GM21576 (cell line): ENCODE data around the gene RAB6D.
"Not testable (repeated sequence)": the region's sequence is repeated elsewhere in the genome, so short reads cannot be mapped to it uniquely, and the experiment has no call there.

Experiments used
- ATAC-seq: cut with Tn5 transposase; IDR thresholded peaks from one replicate; pipeline ENCODE4 v1.9.1; 2021; ENCODE audit warnings: mild to moderate bottlenecking, moderate library complexity; ENCODE audit not compliant: unreplicated experiment

Gene RAB6D

DNA sequence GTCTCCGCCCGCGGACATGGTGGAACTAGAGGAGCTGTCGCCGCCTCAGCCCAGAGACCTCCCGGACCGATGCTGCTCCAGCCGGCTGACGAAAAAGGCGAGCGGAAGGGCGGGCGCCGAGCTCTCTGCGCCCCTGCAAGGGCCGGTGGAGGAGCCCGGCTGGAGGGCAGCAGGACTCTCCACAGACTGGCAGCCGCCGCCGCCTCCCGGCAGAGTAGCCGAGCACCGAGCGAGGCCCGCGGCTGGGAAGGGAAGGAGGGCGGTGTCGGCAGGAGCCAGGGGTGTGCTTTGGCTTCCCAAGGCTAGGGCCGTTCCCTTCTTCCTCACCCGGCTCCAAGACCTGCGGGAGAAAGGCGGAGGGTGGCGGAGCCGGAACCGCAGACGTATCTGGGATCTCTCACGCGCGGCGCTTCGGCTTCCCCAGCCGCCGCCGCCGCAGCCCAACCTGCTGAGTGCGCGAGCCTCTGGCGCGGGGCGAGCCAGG lies at the start of gene RAB6D:
Gene RAB6D, minus strand, starts transcription at position 466 of the 484 bp plus-strand sequence. Its CDS starts 448 bp downstream, at position 18.
- not testable (repeated sequence) for ATAC-seq

GRCh38 chr2:131413148-131413747 lies 49.3 kb upstream of the RAB6D start:
- ATAC-seq = peak; percentile 67

- ATAC-seq = no peak
These were observed 46.2 kb upstream of the RAB6D start for GRCh38 chr2:131410173-131410572.

GRCh38 chr2:131408778-131409177 lies 44.8 kb upstream of the RAB6D start:
- ATAC-seq = no peak

DNA sequence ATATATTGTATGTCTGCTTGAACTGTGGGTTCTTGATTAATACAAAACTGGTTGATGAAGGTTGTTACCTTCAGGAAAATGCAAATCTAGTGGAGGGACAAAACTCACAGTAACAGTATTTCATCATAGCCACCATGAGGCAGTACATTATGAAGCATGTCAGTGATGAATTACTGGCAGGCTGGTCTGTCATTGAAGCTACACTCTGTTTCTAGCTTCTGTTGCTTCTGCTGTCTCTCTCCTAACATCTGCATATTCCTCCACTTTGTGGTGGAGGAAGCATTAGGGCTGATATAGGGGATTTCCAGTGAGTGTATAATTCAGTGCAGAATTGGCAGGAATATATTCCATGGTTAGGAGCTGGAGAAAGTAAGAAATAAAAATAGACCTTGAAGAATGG lies 44.2 kb upstream of the RAB6D start:
- no peak for ATAC-seq

DNA sequence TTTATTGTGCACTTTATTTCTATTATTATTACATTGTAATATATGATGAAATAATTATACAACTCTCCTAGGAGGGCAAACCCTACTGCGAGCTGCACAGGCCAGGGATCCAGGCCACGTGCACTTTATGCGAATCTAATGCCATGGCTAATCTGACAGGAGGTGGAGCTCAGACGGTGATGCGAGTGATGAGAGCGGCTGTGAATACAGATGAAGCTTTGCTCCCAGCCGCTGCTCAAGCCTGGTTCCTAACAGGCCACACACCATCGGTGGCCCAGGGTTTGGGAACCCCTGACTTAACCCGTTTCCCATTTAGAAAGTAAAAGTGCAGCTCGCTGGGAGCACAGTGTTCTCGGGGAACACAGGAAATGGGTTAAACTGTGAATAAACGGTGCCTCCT lies 40.8 kb upstream of the RAB6D start:
- no peak for ATAC-seq

- ATAC-seq = no peak
These were observed 38.5 kb upstream of the RAB6D start for GRCh38 chr2:131402320-131403039.

DNA sequence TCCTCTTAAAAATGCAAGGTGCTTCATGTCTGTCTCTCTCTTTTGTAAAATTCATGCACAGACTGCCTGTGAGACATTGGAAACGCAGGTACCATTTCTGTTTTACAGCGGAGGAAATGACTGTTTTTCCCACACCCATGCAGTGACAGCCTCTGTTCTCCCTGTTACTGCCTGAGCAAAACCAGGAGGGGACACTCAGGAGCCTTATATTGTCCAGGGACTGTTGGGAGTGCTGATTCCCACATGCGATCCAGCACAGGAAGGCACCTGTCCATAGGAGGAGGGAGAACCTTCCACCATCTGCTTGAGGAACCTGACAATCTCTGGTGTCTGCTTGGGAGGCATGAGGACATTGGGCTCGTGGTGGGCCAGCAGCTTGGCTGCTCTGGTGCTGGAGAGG lies 36.9 kb upstream of the RAB6D start:
- ATAC-seq = no peak

GRCh38 chr2:131400441-131400840 lies 36.5 kb upstream of the RAB6D start:
- not testable (repeated sequence) for ATAC-seq

GRCh38 chr2:131396209-131396608 lies 32.2 kb upstream of the RAB6D start:
- not testable (repeated sequence) for ATAC-seq

DNA sequence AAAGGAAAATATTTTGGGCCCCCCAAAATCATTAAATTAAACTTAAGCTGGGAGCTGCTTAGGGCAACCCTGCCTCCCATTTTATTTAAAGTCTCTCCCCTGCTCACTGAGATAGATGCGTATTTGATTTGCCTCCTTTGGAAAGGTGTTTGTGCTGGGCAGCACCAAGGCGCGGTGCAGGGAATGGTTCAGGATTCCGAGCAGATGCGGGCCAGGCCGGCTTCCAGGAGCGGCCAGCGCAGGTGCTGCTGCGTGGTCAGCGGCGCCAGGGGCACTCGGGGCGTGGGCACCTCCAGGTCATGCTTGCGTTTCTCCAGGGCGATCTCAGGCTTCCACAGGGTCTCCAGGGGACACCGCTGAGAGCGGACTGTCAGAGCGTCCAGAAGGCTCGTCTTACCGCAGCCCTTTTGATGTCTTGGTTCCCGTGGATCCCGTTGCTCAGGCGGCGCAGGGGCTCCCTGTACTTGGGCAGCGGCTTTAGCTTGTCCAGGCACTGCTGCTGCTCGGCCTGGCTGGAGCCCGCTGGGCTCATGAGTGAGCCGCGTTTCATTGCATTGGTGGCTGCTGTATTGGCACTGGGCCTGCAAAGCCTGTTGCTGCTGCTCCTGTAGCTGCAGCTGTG lies 31.2 kb upstream of the RAB6D start:
- not testable (repeated sequence) for ATAC-seq

GRCh38 chr2:131394147-131394931 lies 30.4 kb upstream of the RAB6D start:
- ATAC-seq = no peak

DNA sequence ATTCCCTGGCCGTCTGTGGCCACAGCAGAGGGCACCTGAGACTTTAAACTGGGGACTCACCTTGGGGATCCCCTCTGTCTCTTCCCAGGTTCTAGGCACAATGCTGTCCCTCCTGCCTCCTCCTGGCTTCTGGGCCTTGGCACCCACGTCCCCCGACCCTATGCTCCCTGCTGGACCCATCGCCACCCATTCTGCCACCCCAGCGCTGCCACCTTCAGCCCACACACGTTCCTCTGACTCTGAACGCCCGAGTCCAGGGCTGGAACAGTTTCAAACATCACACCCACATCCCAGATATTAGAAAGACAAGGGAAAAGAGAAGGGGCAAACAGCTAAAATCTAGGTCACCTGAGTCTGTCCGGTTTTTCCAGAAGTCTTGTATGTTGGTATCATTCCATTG lies 28.0 kb upstream of the RAB6D start:
- not testable (repeated sequence) for ATAC-seq

DNA sequence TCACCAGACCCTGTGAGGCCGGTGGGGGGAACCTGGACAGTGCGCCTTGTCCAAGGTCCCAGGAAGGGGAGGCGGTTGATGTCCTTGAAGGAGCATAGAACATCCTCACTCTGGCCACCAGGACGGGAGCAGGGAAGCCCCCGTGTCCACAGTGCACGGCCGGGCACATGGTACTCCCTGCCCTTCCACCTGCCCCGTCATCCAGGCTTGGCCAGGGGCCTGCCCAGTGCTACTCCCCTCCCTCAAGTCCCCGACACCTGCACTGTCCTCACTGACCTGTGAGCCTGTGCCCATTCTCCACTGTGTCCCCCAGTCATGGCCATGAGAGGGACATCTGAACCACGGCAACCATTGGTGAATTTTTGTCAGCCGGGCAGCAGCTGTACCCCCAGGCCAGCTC lies 27.5 kb upstream of the RAB6D start:
- not testable (repeated sequence) for ATAC-seq

DNA sequence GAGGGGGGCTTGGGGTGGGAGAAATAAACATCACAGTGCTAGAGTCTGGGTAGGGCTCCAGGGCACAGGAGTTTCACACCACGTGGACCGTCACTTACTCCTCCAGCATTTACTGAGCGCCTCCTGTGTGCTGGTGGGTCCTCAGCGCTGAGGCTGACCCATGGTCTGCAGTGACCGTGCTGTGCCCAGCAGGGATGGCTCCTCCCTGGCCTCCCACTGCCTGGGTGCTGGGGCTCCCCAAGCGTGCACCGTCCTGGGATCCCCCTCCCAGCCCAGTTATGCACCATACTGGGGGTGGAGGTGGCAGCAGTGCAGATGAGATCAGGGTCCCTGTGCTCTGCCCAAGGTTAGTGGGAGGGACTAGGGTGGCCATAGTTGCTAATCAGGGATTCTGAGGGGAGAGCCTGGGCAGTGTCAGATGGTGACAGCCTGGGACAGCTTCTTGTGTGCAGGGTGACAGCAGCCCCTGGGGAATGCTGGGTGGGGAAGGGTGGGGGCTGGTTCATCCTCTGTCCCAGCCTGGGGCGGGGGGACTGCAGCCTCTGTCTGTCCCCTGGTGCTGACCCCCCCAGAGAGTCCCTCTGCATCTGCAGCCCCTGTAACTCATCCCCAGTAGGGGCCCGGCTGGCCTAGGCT lies 26.6 kb upstream of the RAB6D start:
- not testable (repeated sequence) for ATAC-seq

GRCh38 chr2:131389657-131390056 lies 25.7 kb upstream of the RAB6D start:
- ATAC-seq = no peak

DNA sequence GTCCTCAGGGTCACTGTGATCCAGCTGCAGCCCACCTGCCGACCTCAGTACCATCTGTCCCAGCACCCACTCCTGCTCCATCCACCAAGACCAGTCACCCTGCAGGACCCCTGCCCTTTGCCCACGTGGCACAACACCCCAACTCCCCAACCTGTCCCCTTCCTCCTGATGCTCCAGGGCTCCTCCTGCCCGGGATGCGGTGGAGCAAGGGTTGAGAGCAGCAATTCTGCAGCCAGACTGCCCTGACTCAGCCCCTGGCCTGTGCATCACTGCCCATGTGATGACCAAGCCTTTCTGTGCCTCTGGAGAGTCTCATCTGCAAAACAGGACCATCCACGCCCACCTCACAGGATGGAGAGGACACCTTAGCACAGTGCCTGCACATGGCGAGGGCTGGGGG lies 24.9 kb upstream of the RAB6D start:
- ATAC-seq = not testable (repeated sequence)

GRCh38 chr2:131373111-131373510 lies 9.1 kb upstream of the RAB6D start:
- not testable (repeated sequence) for ATAC-seq

GRCh38 chr2:131369954-131370353 lies 6.0 kb upstream of the RAB6D start:
- no peak for ATAC-seq

DNA sequence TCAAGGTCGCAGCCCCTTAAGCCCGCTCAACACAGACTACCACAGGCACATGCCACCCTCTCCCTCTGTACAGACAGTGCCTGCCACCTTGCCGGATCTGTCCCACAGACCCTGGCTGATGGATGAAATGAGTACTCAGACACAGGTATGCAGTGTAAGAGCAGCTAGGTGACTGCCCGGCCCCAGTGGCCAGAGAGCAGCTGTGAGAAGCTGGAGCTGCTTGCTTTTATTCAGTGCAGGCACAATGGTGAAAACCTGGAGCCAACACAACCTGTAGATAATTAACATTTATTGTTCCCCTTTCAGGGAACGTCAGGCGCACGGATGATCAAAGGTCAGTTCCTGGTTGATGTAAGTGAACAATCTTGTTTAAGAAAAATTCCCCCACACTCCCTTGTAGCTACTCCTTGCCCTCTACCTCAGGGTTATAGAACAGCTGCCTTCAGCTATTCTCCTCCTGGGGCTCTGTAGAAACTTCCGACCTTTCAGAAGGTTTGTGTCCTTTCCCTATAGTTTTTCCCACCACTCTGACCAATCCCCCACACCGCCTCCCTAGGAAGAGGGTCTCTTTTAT lies 4.6 kb upstream of the RAB6D start:
- ATAC-seq = not testable (repeated sequence)
